Measurements from ENCODE around the gene ZNG1A. TPM values are rescaled to one million over a fixed set of nuclear protein-coding genes. Genes with fewer than 3 reads are reported as not detected.

ZNG1A gene
- total RNA-seq, 1 experiment from 2014 or later, result 31.1 TPM

- DNase-seq, result no peak
- Histone ChIP-seq H2BK15ac (ENCODE audit: low read depth, low read length) (no peak overlapping the region), H2BK120ac (ENCODE audit: low read depth, low read length, poor library complexity, severe bottlenecking) (no peak overlapping the region), H4K5ac (ENCODE audit: insufficient read length, low read depth, low read length) (no peak overlapping the region), H2BK20ac (ENCODE audit: low read depth, low read length, poor library complexity, severe bottlenecking) (no peak overlapping the region), H3K79me1 (ENCODE audit: insufficient read depth, low read depth, low read length, poor library complexity, severe bottlenecking) (no peaks in the 10 kb centered on the region), H3K23ac (ENCODE audit: insufficient read length, low read depth, low read length) (no peak overlapping the region), H2BK12ac (ENCODE audit: insufficient read length, low read depth, low read length) (no peak overlapping the region), H3K9ac (ENCODE audit: extremely low read depth, insufficient read length, low read length) (no peak overlapping the region), H3K23me2 (ENCODE audit: insufficient read length, low read depth, low read length, poor library complexity, severe bottlenecking) (no peaks in the 10 kb centered on the region), H3K4ac (ENCODE audit: low read depth, low read length) (no peak overlapping the region), H3K9me3 (ENCODE audit: control insufficient read depth, low read depth, low read length) (no peaks in the 10 kb centered on the region), H3T11ph (ENCODE audit: low read length) (no peak overlapping the region), H3K56ac (ENCODE audit: insufficient read length, low read depth, low read length) (no peak overlapping the region), H2AFZ (ENCODE audit: low read length) (no peak overlapping the region), H4K20me1 (ENCODE audit: control insufficient read depth, insufficient read depth, insufficient read length) (no peaks in the 10 kb centered on the region), H2BK5ac (ENCODE audit: insufficient read length, low read length) (no peak overlapping the region), H3K27me3 (ENCODE audit: insufficient read depth, low read length) (no peaks in the 10 kb centered on the region), H4K91ac (ENCODE audit: insufficient read length, low read depth, low read length) (no peak overlapping the region), H3K14ac (ENCODE audit: insufficient read depth, low read length) (no peak overlapping the region), H3K4me2 (ENCODE audit: insufficient read depth, insufficient read length, low read length) (no peak overlapping the region), H3K27ac (ENCODE audit: insufficient read length, low read depth, low read length) (no peak overlapping the region), H3K79me2 (ENCODE audit: insufficient read depth, low read length) (no peaks in the 10 kb centered on the region), H4K8ac (replicated peaks; ENCODE audit: insufficient read length, low read depth, low read length) (no peak overlapping the region), H3K18ac (ENCODE audit: insufficient read length, low read depth, low read length) (no peak overlapping the region), H2AK5ac (ENCODE audit: insufficient read length, low read length) (no peak overlapping the region), H3K4me1 (ENCODE audit: insufficient read depth, low read length) (no peaks in the 10 kb centered on the region)
- Mint-ChIP-seq H3K9me3 (peaks cover 0 to 3% of the 10 kb centered on the region in 2 experiments; a peak in 2 of 5 replicates), H3K4me1 (peaks cover 11 to 12% of the 10 kb centered on the region in 2 experiments), H3K4me3 (no peak overlapping the region), H3K36me3 (ENCODE audit: insufficient read depth in 1 of 3, low read depth in 3 of 3) (no peaks in the 10 kb centered on the region), H3K27me3 (ENCODE audit: low read depth) (no peaks in the 10 kb centered on the region; the same call in 1 of the 2 replicates), H3K27ac (no peak overlapping the region)
- WGBS (ENCODE audit: extremely low coverage, insufficient read length, low lambda C conversion rate), result no CpG with 5 or more reads among the region's 3 CpGs
- no peak for TF ChIP-seq CTCF (conservative IDR thresholded peaks at IDR 0.05)
Observed at GRCh38 chr9:224582-225520, 46.0 kb upstream of the ZNG1A start.
